SK-N-SH treated with all-trans-retinoic acid at 6 μM for 48 hours (cell line): ENCODE data around the gene CCDC87.
"Not testable (repeated sequence)": the region's sequence is repeated elsewhere in the genome, so short reads cannot be mapped to it uniquely, and the experiment has no call there.

ENCODE experiments used
- CREB5 ChIP-seq: fragments of 250-450 bp; sonication (Bioruptor Pico); IDR thresholded peaks from 2 replicates; pipeline ENCODE4 v1.5.1; 2020; ENCODE audit warnings: low read depth, mild to moderate bottlenecking, moderate library complexity
- CSDC2 ChIP-seq: fragments of 250-450 bp; sonication (Bioruptor Pico); IDR thresholded peaks from 2 replicates; pipeline ENCODE4 v1.5.0; 2020; ENCODE audit warnings: mild to moderate bottlenecking, moderate library complexity
- PATZ1 ChIP-seq: fragments of 250-450 bp; sonication (Bioruptor Pico); IDR thresholded peaks from 2 replicates; pipeline ENCODE4 v1.8.0; 2020; ENCODE audit warnings: mild to moderate bottlenecking, moderate library complexity, borderline replicate concordance
- RARB ChIP-seq: fragments of 250-450 bp; sonication (Bioruptor Pico); IDR thresholded peaks from 2 replicates; pipeline ENCODE4 v1.8.0; 2021; ENCODE audit warnings: mild to moderate bottlenecking, moderate library complexity
- ZFP3 ChIP-seq: fragments of 250-450 bp; sonication (Bioruptor Pico); IDR thresholded peaks from 2 replicates; pipeline ENCODE4 v1.5.0; 2020; ENCODE audit warnings: mild to moderate bottlenecking, moderate library complexity
- ZNF565 ChIP-seq: fragments of 450-650 bp; formaldehyde crosslinking; conservative IDR thresholded peaks from 2 replicates; pipeline ENCODE4 v1.5.0; 2020; ENCODE audit warnings: low read depth, mild to moderate bottlenecking, moderate library complexity
- TF ChIP-seq, protein P1 (sequence below): fragments of 250-450 bp; sonication (Bioruptor Pico); IDR thresholded peaks from 2 replicates; pipeline ENCODE4 v1.5.0; 2020; ENCODE audit warnings: mild to moderate bottlenecking, moderate library complexity

GRCh38 chr11:66585447-66585846, 7.4 kb downstream of the CCDC87 start:
- TF ChIP-seq, protein P1, sequence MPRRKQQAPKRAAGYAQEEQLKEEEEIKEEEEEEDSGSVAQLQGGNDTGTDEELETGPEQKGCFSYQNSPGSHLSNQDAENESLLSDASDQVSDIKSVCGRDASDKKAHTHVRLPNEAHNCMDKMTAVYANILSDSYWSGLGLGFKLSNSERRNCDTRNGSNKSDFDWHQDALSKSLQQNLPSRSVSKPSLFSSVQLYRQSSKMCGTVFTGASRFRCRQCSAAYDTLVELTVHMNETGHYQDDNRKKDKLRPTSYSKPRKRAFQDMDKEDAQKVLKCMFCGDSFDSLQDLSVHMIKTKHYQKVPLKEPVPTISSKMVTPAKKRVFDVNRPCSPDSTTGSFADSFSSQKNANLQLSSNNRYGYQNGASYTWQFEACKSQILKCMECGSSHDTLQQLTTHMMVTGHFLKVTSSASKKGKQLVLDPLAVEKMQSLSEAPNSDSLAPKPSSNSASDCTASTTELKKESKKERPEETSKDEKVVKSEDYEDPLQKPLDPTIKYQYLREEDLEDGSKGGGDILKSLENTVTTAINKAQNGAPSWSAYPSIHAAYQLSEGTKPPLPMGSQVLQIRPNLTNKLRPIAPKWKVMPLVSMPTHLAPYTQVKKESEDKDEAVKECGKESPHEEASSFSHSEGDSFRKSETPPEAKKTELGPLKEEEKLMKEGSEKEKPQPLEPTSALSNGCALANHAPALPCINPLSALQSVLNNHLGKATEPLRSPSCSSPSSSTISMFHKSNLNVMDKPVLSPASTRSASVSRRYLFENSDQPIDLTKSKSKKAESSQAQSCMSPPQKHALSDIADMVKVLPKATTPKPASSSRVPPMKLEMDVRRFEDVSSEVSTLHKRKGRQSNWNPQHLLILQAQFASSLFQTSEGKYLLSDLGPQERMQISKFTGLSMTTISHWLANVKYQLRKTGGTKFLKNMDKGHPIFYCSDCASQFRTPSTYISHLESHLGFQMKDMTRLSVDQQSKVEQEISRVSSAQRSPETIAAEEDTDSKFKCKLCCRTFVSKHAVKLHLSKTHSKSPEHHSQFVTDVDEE (CRISPR knock-in tag): not testable (repeated sequence)
- TF ChIP-seq RARB; PATZ1 (CRISPR knock-in tag); ZNF565 (CRISPR knock-in tag); CSDC2; ZFP3; CREB5: not testable (repeated sequence)
